ENCODE measurements around the gene LSS. TPM values are rescaled to one million over a fixed set of nuclear protein-coding genes. Genes with fewer than 3 reads are reported as not detected.
"Not testable (repeated sequence)": the region's sequence is repeated elsewhere in the genome, so short reads cannot be mapped to it uniquely, and the experiment has no call there.

Gene LSS
- polyA plus RNA-seq, 1 donor (not counting 4 experiments of a cell fraction or from before 2014, with no cell fraction given), result 105 TPM

DNA sequence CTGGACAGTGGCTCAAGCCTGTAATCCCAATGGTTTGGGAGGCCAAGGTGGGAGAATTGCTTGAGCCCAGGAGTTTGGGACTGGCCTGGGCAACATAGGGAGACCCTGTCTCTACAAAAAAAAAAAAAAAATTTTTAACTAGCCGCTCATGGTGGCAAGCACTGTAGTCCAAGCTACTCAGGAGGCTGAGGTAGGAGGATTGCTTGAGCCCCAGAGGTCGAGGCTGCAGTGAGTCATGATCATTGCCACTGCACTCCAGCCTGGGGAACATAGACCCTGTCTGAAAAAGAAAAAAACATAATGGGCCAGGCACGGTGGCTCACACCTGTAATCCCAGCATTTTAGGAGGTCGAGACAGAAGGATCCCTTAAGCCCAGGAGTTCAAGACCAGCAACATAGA, 49.6 kb downstream of the LSS start:
- no peaks in the 10 kb centered on the region for H3K79me2 ChIP-seq (ENCODE audit: control insufficient read depth, insufficient read depth, low read length)
- dilution Hi-C loops (cut with MboI; ENCODE audit: extremely low pct_ligation_motif_present, low sequenced_read_pairs), result no loop called here
- H3K27ac ChIP-seq (ENCODE audit: control insufficient read depth, insufficient read depth, low read length), result no peak overlapping the region
- H3K9me3 ChIP-seq (ENCODE audit: control insufficient read depth, low read depth, low read length), result no peaks in the 10 kb centered on the region
- H3K36me3 ChIP-seq (ENCODE audit: control insufficient read depth in 2 of 2, extremely low read depth in 1 of 2, insufficient read depth in 2 of 2, low read length in 2 of 2), result no peaks in the 10 kb centered on the region
- no peaks in the 10 kb centered on the region for H3K27me3 ChIP-seq (ENCODE audit: control insufficient read depth, extremely low read depth, insufficient read depth, low read length)
- H3K4me3 ChIP-seq (ENCODE audit: control insufficient read depth in 2 of 3, extremely low read depth in 1 of 3, insufficient read depth in 2 of 3, low read depth in 1 of 3, low read length in 3 of 3), result no peak overlapping the region
- H4K20me1 ChIP-seq (ENCODE audit: control insufficient read depth, extremely low read depth, insufficient read depth, low read length), result no peaks in the 10 kb centered on the region
- H3K9me1 ChIP-seq (ENCODE audit: control insufficient read depth, extremely low read depth, insufficient read depth, low read length), result no peaks in the 10 kb centered on the region
- H3K4me1 ChIP-seq (ENCODE audit: control insufficient read depth, extremely low read depth, insufficient read depth, low read length), result no peaks in the 10 kb centered on the region
- FAIRE-seq (no peak), DNase-seq (ENCODE audit: low read depth, low spot score) (no peak)
- H3K4me2 ChIP-seq (ENCODE audit: control insufficient read depth, extremely low read depth, insufficient read depth, low read depth, low read length), result no peak overlapping the region
- H3K9ac ChIP-seq (ENCODE audit: control insufficient read depth, extremely low read depth, insufficient read depth, low read length), result no peak overlapping the region
- TF ChIP-seq, protein P1, sequence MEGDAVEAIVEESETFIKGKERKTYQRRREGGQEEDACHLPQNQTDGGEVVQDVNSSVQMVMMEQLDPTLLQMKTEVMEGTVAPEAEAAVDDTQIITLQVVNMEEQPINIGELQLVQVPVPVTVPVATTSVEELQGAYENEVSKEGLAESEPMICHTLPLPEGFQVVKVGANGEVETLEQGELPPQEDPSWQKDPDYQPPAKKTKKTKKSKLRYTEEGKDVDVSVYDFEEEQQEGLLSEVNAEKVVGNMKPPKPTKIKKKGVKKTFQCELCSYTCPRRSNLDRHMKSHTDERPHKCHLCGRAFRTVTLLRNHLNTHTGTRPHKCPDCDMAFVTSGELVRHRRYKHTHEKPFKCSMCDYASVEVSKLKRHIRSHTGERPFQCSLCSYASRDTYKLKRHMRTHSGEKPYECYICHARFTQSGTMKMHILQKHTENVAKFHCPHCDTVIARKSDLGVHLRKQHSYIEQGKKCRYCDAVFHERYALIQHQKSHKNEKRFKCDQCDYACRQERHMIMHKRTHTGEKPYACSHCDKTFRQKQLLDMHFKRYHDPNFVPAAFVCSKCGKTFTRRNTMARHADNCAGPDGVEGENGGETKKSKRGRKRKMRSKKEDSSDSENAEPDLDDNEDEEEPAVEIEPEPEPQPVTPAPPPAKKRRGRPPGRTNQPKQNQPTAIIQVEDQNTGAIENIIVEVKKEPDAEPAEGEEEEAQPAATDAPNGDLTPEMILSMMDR (optimal IDR thresholded peaks at IDR 0.05 in 1 of 3, IDR thresholded peaks at IDR 0.05 in 1 of 3, conservative IDR thresholded peaks at IDR 0.05 in 1 of 3; ENCODE audit: extremely low read depth in 1 of 3, insufficient read depth in 2 of 3, low read length in 3 of 3), result no peak
- no peak for TF ChIP-seq EZH2 (IDR thresholded peaks at IDR 0.05; ENCODE audit: low read length)
- H2AFZ ChIP-seq (ENCODE audit: control insufficient read depth, low read length), result no peak overlapping the region

DNA sequence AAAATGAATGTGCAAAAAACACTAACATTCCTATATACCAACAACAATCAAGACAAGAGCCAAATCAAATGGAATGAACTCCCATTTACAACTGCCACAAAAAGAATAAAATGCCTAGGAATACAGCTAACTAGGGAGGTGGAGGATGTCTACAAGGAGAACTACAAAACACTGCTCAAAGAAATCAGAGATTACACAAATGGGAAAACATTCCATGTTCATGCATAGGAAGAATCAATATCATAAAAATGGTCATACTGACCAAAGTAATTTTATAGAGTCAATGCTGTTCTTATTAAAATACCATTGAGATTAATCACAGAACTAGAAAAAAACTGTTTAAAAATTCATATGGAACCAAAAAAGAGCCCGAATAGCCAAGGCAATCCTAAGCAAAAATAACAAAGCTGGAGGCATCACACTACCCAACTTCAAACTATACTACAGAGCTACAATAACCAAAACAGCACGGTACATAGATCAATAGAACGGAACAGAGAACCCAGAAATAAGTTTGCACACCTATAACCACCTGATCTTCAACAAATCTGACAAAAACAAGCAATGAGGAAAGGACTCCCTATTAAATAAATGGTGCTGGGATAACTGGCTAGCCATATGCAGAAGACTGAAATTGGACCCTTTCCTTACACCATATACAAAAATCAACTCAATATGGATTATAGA, 52.0 kb downstream of the LSS start:
- H3K9me3 ChIP-seq (ENCODE audit: control insufficient read depth, low read depth, low read length); H2AFZ ChIP-seq (ENCODE audit: control insufficient read depth, low read length); dilution Hi-C loops (cut with MboI; ENCODE audit: extremely low pct_ligation_motif_present, low sequenced_read_pairs); H3K79me2 ChIP-seq (ENCODE audit: control insufficient read depth, insufficient read depth, low read length); H3K27ac ChIP-seq (ENCODE audit: control insufficient read depth, insufficient read depth, low read length); H3K9me1 ChIP-seq (ENCODE audit: control insufficient read depth, extremely low read depth, insufficient read depth, low read length); FAIRE-seq; DNase-seq (ENCODE audit: low read depth, low spot score); H3K36me3 ChIP-seq (ENCODE audit: control insufficient read depth in 2 of 2, extremely low read depth in 1 of 2, insufficient read depth in 2 of 2, low read length in 2 of 2); H3K4me2 ChIP-seq (ENCODE audit: control insufficient read depth, extremely low read depth, insufficient read depth, low read depth, low read length); H3K4me1 ChIP-seq (ENCODE audit: control insufficient read depth, extremely low read depth, insufficient read depth, low read length); H3K9ac ChIP-seq (ENCODE audit: control insufficient read depth, extremely low read depth, insufficient read depth, low read length); H3K27me3 ChIP-seq (ENCODE audit: control insufficient read depth, extremely low read depth, insufficient read depth, low read length); H4K20me1 ChIP-seq (ENCODE audit: control insufficient read depth, extremely low read depth, insufficient read depth, low read length); H3K4me3 ChIP-seq (ENCODE audit: control insufficient read depth in 2 of 3, extremely low read depth in 1 of 3, insufficient read depth in 2 of 3, low read depth in 1 of 3, low read length in 3 of 3): not testable (repeated sequence)

DNA sequence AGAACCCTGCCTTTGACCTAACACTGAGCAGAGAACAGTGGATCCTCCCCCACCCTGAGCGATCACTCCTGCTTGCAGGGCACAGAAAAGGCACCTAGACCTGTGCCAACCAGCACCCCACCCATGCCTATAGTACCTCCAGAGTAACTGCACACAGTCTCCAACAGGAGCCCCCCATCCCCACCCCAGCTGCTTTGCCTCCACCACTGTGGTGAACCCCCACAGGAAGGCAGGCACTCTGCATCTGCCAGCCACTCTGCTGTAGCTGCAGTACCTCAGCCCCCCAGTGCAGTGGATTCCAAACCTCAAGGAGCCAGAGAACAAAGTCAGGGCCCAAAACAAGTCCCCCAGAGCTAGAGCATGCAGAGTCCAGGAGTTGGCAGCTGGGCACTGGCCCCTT, 55.0 kb downstream of the LSS start:
- Histone ChIP-seq H3K27ac (ENCODE audit: control insufficient read depth, insufficient read depth, low read length) (no peak overlapping the region), H4K20me1 (ENCODE audit: control insufficient read depth, extremely low read depth, insufficient read depth, low read length) (no peaks in the 10 kb centered on the region), H3K27me3 (ENCODE audit: control insufficient read depth, extremely low read depth, insufficient read depth, low read length) (no peaks in the 10 kb centered on the region), H3K4me3 (ENCODE audit: control insufficient read depth in 2 of 3, extremely low read depth in 1 of 3, insufficient read depth in 2 of 3, low read depth in 1 of 3, low read length in 3 of 3) (no peak overlapping the region), H3K9me1 (ENCODE audit: control insufficient read depth, extremely low read depth, insufficient read depth, low read length) (no peaks in the 10 kb centered on the region), H3K9me3 (ENCODE audit: control insufficient read depth, low read depth, low read length) (no peaks in the 10 kb centered on the region), H3K4me2 (ENCODE audit: control insufficient read depth, extremely low read depth, insufficient read depth, low read depth, low read length) (no peak overlapping the region), H2AFZ (ENCODE audit: control insufficient read depth, low read length) (no peak overlapping the region), H3K9ac (ENCODE audit: control insufficient read depth, extremely low read depth, insufficient read depth, low read length) (no peak overlapping the region), H3K79me2 (ENCODE audit: control insufficient read depth, insufficient read depth, low read length) (no peaks in the 10 kb centered on the region), H3K4me1 (ENCODE audit: control insufficient read depth, extremely low read depth, insufficient read depth, low read length) (no peaks in the 10 kb centered on the region), H3K36me3 (ENCODE audit: control insufficient read depth in 2 of 2, extremely low read depth in 1 of 2, insufficient read depth in 2 of 2, low read length in 2 of 2) (no peaks in the 10 kb centered on the region)
- dilution Hi-C loops (cut with MboI; ENCODE audit: extremely low pct_ligation_motif_present, low sequenced_read_pairs), result no loop called here
- no peak for FAIRE-seq
- TF ChIP-seq, protein P1 (optimal IDR thresholded peaks at IDR 0.05 in 1 of 3, IDR thresholded peaks at IDR 0.05 in 1 of 3, conservative IDR thresholded peaks at IDR 0.05 in 1 of 3; ENCODE audit: extremely low read depth in 1 of 3, insufficient read depth in 2 of 3, low read length in 3 of 3), result no peak
- no peak for DNase-seq (ENCODE audit: low read depth, low spot score)
